Measurements from ENCODE around the gene AGO4.

GRCh38 chr1:35894183-35894582 is 86.4 kb downstream of the AGO4 start:
- no peak for TF ChIP-seq POLR2AphosphoS5 (IDR thresholded peaks at IDR 0.05)
- no peak for TF ChIP-seq EP300 (IDR thresholded peaks at IDR 0.05)
- TF ChIP-seq POLR2A (IDR thresholded peaks at IDR 0.05) = no peak
- TF ChIP-seq, protein P1, sequence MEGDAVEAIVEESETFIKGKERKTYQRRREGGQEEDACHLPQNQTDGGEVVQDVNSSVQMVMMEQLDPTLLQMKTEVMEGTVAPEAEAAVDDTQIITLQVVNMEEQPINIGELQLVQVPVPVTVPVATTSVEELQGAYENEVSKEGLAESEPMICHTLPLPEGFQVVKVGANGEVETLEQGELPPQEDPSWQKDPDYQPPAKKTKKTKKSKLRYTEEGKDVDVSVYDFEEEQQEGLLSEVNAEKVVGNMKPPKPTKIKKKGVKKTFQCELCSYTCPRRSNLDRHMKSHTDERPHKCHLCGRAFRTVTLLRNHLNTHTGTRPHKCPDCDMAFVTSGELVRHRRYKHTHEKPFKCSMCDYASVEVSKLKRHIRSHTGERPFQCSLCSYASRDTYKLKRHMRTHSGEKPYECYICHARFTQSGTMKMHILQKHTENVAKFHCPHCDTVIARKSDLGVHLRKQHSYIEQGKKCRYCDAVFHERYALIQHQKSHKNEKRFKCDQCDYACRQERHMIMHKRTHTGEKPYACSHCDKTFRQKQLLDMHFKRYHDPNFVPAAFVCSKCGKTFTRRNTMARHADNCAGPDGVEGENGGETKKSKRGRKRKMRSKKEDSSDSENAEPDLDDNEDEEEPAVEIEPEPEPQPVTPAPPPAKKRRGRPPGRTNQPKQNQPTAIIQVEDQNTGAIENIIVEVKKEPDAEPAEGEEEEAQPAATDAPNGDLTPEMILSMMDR (IDR thresholded peaks at IDR 0.05) = no peak
